K562 (cell line): ENCODE measurements around the gene AMZ1. TPM values are rescaled to one million over a fixed set of nuclear protein-coding genes. Genes with fewer than 3 reads are reported as not detected.

Source experiments
- CUX1 ChIP-seq: fragments of 200-800 bp; sonication (Bioruptor generic); IDR thresholded peaks from 2 replicates; pipeline ENCODE4 v1.6.1; 2016; ENCODE audit warnings: missing genetic modification characterization, missing compliant biosample characterization
- FOXP1 ChIP-seq: sonication (generic); formaldehyde crosslinking; IDR thresholded peaks from 2 replicates; pipeline ENCODE4 v1.8.0; 2022; ENCODE audit warnings: mild to moderate bottlenecking, missing genetic modification reagents
- MBD1 ChIP-seq: fragments of 250-450 bp; sonication (Bioruptor Pico); IDR thresholded peaks from 2 replicates; pipeline ENCODE4 v1.8.0; 2022; ENCODE audit warnings: inconsistent platforms
- MYC ChIP-seq, 2 experiments: fragments of 250-450 bp in 1 of 2; sonication (Bioruptor Pico) in 1 of 2; IDR thresholded peaks; 2 replicates each; pipeline versions ENCODE4 v1.5.1 to v1.6.1; 2012 to 2021; ENCODE audit warnings: low read depth in 2 of 2, borderline replicate concordance in 1 of 2, improper control_type of control experiment in 1 of 2, low read length in 1 of 2, mild to moderate bottlenecking in 1 of 2, moderate library complexity in 1 of 2
- TOE1 ChIP-seq, 2 experiments: fragments of 450-650 bp in 1 of 2; sonication (generic) in 1 of 2; formaldehyde crosslinking in 1 of 2; IDR thresholded peaks; 2 replicates each; pipeline versions ENCODE4 v1.7.1 to v1.8.0; 2016 to 2022; ENCODE audit warnings: borderline replicate concordance in 2 of 2, mild to moderate bottlenecking in 2 of 2, antibody characterized with exemption in 1 of 2, inconsistent platforms in 1 of 2, low read depth in 1 of 2, missing genetic modification reagents in 1 of 2, moderate library complexity in 1 of 2
- ZBED1 ChIP-seq: IDR thresholded peaks from 2 replicates; pipeline ENCODE4 v1.6.1; 2014
- ZBTB33 ChIP-seq: sonication (generic); formaldehyde crosslinking; IDR thresholded peaks from 2 replicates; pipeline ENCODE4 v1.8.1; 2023; ENCODE audit warnings: mild to moderate bottlenecking, missing genetic modification reagents
- ZC3H11A ChIP-seq: IDR thresholded peaks from 2 replicates; pipeline ENCODE4 v1.6.1; 2012; ENCODE audit warnings: low read depth, low read length, improper control_type of control experiment
- polyA plus RNA-seq, 8 experiments: library from polyadenylated mRNA; depleted of rRNA in 4 of 8; stranded (reverse) in 5 of 8; unstranded in 3 of 8; fragments of >200 nt; fragmentation: Nextera tagmentation in 2 of 8; fragmentation: Illumina TruSeq in 1 of 8; extraction: Ambion mirVana in 2 of 8; extraction: Trizol in 1 of 8; gene quantifications; 2 replicates each; pipeline versions ENCODE4 v1.2.1 to v1.2.3, GENCODE V29; 2011 to 2014; ENCODE audit warnings: inconsistent platforms in 1 of 8, missing spikeins in 1 of 8
- total RNA-seq, 7 experiments: library from RNA; depleted of rRNA in 6 of 7; stranded (reverse); fragments of >200 nt in 6 of 7; fragmentation: Illumina TruSeq in 2 of 7; extraction: Trizol in 2 of 7; gene quantifications; 2 replicates each; pipeline versions ENCODE4 v1.2.1 to v1.2.3, GENCODE V29; 2011 to 2021; ENCODE audit warnings: low replicate concordance in 1 of 7
- TF ChIP-seq, protein P1 (sequence below): conservative IDR thresholded peaks from 2 replicates; pipeline ENCODE4 v1.6.1; 2011; ENCODE audit warnings: low read depth, mild to moderate bottlenecking, low read length; ENCODE audit not compliant: control insufficient read depth
- TF ChIP-seq, protein P2 (sequence below): sonication (generic); formaldehyde crosslinking; IDR thresholded peaks from 2 replicates; pipeline ENCODE4 v1.4.0; 2020; ENCODE audit warnings: mild to moderate bottlenecking, missing genetic modification reagents

Gene AMZ1
- total and polyA plus RNA-seq, 9 of the 15 experiments (the other 6 are each of a cell fraction or from before 2014, with no cell fraction given), result not detected

GRCh38 chr7:2758673-2759616, 70.9 kb downstream of the AMZ1 start (continued):
- TF ChIP-seq ZBTB33 (CRISPR knock-in tag), result 0 out of 2 replicates have a peak, but pooled peaks have one; percentile 49
- TF ChIP-seq TOE1 (IDR thresholded peaks at IDR 0.05; ENCODE audit: borderline replicate concordance), result no peak
- TF ChIP-seq TOE1 (CRISPR knock-in tag; IDR thresholded peaks at IDR 0.05; ENCODE audit: borderline replicate concordance, low read depth), result no peak
- TF ChIP-seq MYC (IDR thresholded peaks at IDR 0.05; ENCODE audit: low read depth, low read length), result no peak
- TF ChIP-seq MYC (CRISPR knock-in tag; IDR thresholded peaks at IDR 0.05; ENCODE audit: borderline replicate concordance, low read depth), result no peak
- TF ChIP-seq ZBED1, result no peak
- TF ChIP-seq, protein P1, sequence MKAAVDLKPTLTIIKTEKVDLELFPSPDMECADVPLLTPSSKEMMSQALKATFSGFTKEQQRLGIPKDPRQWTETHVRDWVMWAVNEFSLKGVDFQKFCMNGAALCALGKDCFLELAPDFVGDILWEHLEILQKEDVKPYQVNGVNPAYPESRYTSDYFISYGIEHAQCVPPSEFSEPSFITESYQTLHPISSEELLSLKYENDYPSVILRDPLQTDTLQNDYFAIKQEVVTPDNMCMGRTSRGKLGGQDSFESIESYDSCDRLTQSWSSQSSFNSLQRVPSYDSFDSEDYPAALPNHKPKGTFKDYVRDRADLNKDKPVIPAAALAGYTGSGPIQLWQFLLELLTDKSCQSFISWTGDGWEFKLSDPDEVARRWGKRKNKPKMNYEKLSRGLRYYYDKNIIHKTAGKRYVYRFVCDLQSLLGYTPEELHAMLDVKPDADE, result no peak
- TF ChIP-seq, protein P2, sequence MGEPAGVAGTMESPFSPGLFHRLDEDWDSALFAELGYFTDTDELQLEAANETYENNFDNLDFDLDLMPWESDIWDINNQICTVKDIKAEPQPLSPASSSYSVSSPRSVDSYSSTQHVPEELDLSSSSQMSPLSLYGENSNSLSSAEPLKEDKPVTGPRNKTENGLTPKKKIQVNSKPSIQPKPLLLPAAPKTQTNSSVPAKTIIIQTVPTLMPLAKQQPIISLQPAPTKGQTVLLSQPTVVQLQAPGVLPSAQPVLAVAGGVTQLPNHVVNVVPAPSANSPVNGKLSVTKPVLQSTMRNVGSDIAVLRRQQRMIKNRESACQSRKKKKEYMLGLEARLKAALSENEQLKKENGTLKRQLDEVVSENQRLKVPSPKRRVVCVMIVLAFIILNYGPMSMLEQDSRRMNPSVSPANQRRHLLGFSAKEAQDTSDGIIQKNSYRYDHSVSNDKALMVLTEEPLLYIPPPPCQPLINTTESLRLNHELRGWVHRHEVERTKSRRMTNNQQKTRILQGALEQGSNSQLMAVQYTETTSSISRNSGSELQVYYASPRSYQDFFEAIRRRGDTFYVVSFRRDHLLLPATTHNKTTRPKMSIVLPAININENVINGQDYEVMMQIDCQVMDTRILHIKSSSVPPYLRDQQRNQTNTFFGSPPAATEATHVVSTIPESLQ (CRISPR knock-in tag), result no peak
- TF ChIP-seq CUX1, result 0 out of 2 replicates have a peak, but pooled peaks have one; percentile 15
- TF ChIP-seq ZC3H11A, result peak; percentile 92
- TF ChIP-seq FOXP1, result 0 out of 2 replicates have a peak, but pooled peaks have one; percentile 46
- no peak for TF ChIP-seq MBD1
